Globus pallidus (tissue), 1 donor: ENCODE data around the gene RFNG.
A peak's percentile ranks its signal among the peaks of the same experiment; 100 is the strongest.

ENCODE experiments used
- DNase-seq: peaks from one replicate; pipeline ENCODE4 v3.0.0-alpha.2; 2015; ENCODE audit warnings: low spot score

RFNG gene

GRCh38 chr17:82013772-82014321, 37.8 kb downstream of the RFNG start:
- DNase-seq = no peak

DNA sequence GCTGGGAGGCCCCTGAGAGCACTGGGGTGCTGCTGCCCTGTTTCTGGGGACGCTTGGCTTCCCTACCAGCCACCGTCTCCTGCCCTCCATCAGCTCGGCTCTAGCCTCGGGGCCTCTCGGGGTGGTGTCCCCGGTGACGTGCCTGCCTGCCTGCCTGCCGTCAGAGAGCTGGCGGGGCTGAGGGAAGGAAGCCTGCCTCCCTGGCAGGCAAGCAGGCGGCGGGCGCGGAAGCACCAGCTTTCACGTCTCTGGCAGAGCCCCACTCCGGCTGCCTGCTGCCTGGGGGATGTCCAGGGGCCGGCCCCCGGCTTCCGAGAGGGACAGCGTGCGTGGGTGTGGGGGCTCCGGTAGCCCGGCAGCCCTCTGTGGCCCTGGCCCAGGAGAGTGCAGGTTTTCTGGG, 38.3 kb downstream of the RFNG start:
- DNase-seq = no peak

GRCh38 chr17:82012640-82013295, 38.8 kb downstream of the RFNG start:
- no peak for DNase-seq

GRCh38 chr17:82012261-82012639, 39.4 kb downstream of the RFNG start:
- no peak for DNase-seq

DNA sequence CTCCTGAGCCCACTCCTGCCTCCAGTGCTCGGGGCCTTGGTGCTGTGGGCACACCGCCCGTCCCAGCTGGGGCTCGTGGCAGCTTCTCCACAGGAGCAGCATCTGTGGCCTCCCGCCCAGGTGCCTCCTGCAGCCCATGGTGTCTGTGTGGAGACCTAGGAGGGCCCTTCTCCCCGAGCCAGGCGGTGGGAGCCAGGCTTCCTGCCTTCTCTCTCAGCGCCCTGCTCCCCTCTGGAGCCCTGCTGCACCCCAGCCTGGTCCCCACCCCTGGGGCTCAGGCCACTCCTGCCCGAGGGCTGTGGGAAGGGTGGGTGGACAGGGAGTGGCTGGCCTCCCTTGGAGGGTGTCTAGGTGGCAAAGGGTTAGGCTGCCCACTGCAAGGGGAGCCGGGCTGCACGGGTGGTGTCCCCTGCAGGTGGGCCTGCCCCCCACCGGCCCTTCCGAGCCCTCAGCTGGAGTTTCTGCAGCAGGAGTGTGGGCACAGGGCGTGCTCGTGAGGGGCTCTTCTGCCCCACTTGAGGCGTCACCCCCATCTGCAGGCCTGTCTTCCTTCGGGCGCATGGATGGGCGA, 39.9 kb downstream of the RFNG start:
- no peak for DNase-seq

DNA sequence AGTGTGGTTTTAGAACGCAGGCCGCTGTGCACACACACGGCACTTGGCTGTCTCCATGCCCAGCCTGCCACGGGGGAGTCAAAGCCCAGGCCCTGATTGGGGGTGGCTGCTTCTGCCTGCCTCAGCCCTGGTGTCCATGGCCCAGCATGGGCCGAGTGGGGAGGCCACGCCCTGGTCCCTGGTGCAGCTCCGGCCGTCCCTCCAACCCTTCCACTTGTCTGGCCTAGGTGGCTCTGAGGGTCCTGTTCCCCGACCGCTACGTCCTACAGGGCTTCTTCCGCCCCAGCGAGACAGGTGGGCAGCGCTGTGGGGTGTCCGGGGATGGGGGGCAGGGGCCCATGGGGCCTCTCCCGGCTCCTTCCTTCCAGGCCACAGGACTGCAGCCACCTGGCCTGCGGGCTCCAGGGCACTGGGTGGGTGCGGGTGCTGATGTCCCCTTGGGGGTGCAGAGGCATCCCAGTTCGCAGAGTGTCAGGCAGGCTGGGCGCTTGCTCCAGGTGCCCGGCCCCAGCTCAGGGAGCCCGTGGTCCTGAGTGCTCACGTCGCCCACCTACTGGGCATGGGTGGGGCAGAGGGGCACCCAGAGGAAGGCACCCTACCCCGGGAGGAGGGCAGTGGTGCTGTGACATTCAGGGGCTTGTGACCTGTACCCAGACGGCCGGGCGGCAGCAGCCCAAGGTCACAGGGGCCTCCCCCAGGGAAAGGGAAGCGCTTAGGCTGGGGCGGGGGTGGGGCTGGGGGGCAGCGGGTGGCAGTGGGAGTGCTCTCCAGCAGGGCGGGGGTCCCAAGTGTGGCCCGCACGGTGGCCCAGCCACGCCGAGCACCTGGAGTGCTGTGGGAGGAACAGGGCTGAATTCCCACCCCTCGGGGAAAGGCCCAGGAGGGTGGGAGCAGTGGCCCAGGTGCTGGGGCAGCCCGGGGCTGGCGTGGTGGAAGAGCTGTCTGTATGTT, 40.8 kb downstream of the RFNG start:
- DNase-seq = no peak

GRCh38 chr17:82009413-82009812, 42.2 kb downstream of the RFNG start:
- no peak for DNase-seq

- DNase-seq = no peak
Measured at GRCh38 chr17:82008941-82009405, 42.6 kb downstream of the RFNG start.

DNA sequence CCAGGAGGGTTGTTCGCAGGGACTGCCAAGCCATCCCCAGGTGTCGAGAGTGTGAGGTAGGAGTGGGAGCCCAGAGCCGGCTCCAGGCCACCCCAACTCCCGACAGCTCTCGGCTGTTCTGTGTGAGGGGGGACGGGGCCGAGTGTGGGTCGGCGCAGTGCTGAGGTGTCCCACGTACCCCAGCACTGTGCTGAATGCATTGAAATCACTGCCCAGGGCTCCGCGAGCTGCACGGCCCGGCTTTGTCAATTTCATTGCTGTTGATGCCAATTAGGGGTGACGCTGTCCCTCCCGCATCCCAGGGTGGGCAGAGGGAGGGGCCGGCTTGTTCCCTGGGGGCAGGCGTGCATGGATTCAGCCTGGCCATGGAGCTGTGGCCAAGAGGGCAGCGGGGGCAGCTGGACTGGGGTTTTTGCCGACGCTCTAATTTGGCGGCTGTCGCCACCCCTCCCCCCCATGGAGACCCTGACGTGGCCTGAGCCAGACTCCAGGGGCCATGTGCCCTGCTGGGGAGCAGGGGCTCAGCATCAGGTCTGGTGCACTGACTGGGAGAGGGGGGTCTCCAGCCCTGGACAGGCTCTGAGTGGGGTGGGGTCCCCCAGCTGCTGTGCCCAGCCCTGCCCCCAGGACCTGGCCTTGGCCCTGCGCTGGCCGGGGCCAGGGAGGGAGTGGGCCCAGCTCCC, 43.2 kb downstream of the RFNG start:
- DNase-seq = no peak

DNA sequence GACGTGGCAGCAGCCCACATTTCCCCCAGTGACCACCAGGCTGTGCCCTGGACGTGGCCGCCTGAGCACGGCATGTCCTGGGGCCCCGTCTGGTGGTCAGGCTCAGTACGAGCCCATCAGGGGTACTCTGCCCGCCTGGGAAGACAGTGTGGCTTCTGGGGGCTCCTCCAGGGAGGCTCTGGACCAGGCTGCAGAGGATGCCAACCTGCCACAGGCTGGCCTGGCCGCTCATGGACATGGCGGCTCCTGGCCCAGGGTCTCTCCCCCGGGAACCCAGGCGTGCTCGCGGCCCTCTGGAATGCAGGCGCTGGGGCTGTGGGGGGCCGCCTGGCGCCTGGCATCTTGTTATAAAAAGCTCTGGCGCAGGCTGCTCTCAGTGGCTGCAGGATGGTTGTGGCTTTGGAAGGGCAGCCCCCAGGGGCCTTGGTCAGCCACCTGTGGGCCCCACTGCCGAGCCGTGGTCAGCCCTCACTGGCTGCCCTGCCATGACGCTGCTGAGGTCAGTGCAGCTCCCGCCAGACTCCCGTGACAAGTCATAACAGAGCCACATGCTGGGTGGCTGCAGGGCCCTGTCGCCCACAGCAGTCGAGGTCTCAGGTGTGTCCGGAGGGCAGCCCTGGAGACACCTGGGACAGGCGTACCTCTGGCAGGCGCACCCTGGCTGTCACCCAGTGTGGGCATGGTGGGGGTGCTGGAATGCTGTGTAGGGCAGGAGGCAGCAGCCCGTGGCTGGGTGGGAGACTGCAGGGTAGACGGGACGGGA, 43.9 kb downstream of the RFNG start:
- DNase-seq = no peak

DNA sequence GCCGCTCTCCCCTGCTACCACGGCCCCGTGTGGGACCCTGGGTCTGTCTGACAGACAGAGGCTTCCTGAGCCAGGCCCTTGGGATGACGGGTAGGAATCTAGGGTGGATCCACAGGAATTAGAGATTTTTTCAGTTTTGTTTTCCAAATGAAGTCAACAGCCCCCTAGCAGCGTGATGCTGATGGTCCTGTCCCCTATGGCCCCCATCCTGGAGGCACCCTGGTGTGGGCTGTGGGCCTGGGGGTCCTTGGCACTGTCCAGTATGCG, 44.5 kb downstream of the RFNG start:
- no peak for DNase-seq

DNA sequence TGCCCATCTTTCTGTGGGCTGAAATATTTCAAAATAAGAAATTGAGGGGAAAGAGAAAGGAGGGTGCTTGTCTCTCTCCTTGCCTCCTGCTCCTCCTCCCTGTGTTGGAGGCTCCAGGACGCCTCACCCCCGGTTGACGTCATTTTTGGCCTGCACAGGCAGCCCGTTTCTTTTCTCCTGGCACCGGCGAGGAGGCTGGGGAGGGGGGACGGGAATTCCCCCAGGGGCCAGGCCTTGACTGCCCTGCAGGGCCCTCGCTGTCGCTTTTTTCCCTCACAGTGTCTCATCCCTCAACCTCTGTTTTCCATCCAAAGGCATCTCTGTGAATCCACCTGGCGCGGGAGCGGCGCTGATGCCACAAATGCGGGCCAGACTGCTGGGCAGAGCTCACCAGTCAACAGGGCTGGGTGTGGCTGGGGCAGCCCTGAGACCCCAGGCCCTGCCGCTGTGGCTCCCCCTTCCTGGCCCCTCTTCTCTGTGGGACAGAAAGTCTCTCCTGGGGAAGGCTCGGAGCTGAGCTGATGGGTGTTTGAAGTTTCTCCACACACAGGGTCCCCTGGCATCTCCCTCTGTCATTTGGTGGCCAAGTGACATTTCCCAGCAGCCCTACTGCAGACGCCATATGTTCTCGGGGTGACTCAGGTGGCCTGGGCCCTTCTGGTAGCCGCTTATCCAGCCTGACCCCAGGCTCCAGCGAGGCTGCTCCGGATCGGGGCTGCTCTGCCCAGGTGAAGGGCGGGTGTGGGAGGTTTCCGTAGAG, 45.0 kb downstream of the RFNG start:
- peak; percentile 61 for DNase-seq

GRCh38 chr17:82005701-82006348, 45.8 kb downstream of the RFNG start:
- no peak for DNase-seq

DNA sequence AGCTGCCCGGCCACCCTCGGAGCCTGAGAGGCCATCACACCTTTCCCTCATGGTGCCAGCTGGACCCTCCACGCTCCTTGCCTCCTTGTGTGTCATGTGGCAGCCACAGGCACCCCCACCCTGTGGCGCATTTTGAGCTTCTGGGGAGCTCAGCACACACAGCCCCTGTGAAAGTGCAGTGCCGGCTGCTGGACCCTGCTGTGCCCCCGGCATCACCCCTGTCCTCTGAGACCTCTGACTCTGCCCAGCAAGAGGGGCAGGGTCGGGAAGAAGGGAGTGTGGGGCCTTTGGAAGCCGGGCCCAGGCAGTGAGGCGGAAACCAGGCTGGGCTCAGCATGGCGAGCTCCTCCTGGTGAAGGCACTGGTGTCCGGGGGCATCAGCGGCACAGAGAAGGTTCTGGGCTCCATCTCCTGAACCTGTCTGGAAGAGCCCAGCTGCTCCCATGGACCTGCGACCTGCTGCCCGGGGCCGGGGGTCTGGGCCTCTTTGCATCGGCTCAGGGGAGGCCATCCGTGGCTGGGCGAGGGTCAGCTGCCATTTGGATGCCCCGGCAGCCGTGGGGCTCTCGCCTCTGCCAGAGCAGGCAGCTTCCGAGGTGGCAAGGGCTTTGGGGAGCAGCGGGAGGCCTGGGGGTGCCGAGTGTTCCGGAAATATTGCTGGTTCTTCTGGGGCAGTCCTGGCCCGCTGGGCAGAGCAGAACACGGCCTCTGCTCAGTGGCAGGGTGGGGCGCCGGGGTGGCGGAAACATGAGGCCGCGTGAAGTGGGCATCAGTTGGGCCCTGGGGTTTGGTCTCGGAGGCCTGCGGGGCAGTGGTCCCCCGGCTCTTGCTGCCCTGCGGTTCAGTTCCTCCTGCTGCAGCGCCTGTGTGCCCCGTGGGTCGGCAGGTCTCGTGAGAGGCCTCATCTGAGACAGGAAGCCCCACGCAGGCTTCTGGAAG, 46.8 kb downstream of the RFNG start:
- no peak for DNase-seq

GRCh38 chr17:82003411-82004381, 47.9 kb downstream of the RFNG start:
- no peak for DNase-seq

GRCh38 chr17:82001571-82002056, 50.0 kb downstream of the RFNG start:
- no peak for DNase-seq

- DNase-seq = no peak
Measured at GRCh38 chr17:82000803-82001570, 50.6 kb downstream of the RFNG start.
